Activated T-cell treated with anti-CD3 and anti-CD28 coated beads for 24 hours (primary cell): ENCODE measurements around the gene EFCAB6.

ENCODE experiments used
- DNase-seq: peaks from one replicate; pipeline ENCODE4 v3.0.0-alpha.2; 2020; ENCODE audit warnings: low read depth

Gene EFCAB6

DNA sequence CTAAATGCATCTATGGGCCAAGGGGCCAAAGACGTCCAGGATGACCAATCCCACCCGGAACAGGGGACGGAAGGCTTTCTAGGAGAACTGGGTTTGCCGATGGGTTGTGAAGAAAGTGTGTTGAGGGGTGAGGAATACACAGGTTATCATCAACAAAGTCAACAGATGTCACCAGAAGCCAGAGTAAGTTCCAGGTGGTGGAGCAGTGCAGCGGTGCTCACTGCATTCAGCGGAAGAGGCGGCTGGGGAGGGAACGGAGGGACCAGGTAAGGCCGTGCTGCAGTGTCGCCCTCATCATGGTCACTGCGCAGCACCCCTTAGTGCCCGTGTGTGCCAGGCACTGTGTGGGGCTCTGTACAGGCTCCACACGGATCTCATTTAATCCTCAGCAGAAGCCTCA, 176.0 kb downstream of the EFCAB6 start:
- DNase-seq, result no peak

DNA sequence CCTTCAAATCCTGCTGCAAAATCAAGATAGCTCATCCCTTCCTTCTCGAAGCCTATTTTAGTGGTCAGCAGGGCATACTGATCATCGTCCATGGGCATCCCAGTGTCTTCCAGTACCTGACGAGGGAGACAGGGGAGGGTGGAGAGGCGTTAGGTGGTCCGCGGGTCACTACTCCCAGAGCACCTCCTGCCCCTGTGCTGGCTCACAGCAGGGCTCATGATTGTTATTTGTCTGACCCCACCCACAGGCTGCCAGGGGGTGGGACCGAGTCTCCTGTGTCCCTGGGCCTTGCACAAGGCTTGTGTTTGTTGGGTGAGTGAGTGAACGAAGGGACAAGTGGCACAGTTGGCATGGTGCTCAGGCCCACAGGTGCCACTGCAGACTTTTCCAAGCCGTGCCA, 177.0 kb downstream of the EFCAB6 start:
- DNase-seq, result no peak

DNA sequence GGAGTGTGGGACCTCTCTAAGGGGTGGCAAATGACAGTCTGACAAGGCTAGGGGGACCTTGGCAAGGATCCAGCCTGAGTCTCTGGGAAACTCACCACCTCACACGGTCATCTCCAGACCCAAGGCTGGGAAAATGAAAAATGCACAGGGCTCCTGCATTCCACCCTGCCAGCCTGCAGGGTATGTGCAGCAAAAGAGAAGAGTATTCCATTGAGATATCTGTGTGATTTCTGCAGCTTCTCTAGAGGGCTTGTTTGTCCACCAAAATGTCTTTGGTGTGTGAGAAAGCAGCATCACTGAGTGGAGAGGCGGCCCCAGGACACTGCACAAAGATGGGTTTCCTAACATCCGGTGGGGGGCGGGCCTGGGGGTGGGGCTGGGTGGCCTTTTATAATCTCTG, 177.8 kb downstream of the EFCAB6 start:
- DNase-seq, result no peak

DNA sequence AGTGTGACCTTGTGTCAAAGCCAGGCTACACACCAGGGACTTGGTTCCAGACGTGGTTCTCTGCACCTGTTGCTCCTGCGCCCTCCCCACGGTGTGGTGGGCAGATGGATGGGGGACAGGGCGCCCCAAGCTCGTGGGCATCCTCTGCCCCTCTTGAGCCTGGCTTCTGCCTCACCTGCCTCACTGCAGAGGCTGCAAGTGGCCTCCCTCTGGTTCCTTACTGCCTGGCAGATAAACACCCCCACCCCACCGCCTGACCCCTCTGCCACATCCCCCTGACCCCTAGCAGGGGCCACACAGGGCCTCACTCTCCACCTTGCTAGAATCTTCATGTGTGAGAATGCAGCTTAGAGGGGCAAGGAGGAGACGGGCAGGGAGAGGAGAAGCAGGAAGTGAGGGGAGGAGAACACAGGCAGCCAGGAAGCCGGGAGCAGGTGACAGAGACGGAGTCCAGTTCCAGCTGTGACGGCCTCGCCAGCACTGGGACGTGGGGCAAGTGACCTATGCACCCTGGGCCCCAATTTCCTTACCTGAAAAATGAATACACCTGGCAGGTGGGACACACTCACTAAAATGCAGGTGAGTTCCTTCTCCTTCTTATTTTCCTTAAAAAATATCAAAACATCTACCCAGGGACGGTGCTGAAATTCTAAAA, 178.3 kb downstream of the EFCAB6 start:
- DNase-seq, result no peak

DNA sequence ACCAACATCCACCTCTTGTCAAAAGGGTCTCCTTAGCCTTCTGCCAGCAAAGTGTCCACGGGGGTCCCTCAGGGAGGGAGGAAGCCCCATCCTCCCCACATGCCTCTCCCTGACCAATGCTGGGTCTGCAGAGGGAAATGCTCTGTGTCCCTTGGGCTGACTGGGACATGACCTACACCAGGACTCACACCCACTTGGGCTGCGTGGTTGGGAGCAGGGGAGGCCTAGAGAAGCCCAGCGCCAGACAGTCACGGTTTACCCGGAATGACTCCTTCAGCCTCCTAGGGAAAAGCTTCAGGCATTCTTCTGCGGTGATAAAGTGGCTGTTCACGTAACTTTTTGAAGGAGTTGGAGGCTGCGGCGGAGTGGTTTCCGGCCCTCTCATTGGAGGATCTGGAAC, 180.3 kb downstream of the EFCAB6 start:
- DNase-seq, result no peak

DNA sequence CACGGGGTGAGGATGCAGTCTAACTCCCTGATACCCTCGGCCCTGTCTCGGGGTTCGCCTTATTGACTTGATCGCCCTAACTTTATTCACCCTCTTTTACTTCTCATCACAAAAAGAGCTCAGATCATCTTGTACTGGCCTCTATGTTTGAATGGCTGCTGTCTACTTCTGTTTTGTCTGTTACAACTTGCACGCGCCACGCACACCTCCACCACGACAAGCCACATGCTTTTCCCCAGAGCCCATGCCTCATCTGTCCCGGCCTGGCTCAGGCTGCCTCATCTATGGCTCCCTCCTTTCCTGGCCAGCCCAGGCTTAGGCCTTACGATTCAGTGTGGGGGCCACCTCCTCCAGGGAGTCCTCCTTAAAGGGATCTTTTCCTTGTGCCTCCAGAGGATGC, 180.9 kb downstream of the EFCAB6 start:
- no peak for DNase-seq

DNA sequence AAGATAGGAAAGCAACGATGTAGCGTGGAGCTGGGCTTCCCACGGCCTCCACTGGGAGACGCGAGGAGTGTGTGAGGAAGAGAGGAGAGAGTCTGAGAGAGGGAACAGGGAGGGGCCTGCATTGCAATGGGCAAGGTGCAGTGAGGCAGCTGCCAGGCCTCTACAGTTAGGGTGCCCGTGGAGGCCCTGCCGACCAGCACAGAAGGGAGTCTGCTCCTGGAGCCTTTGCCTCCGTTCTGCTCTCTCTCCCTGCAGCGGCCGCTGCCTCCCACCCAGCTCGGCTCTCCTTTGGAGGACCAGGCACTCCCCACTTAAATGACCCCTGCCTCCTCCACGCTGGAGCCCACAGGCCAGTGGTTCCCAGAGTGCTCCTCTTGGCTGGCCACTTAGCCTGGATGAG, 181.7 kb downstream of the EFCAB6 start:
- no peak for DNase-seq

DNA sequence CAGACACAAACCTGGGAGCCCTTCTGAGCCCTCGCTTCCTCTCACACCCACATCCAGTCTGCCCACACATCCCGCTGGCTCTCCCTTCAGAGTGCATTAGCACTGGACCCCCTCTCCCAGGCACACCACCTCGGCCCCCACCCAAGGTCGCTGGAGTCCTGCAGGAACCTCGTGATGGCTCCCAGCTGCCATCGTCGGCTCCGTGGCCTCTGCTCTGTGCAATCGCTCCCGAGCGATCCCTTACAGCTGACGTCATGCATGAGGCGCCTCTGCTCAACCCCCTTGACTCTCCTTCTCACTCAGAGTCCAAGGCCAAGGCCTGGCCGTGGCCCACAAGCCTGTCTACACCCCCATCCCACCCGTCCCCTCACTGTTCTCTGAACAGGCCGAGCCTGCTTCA, 183.9 kb downstream of the EFCAB6 start:
- no peak for DNase-seq

DNA sequence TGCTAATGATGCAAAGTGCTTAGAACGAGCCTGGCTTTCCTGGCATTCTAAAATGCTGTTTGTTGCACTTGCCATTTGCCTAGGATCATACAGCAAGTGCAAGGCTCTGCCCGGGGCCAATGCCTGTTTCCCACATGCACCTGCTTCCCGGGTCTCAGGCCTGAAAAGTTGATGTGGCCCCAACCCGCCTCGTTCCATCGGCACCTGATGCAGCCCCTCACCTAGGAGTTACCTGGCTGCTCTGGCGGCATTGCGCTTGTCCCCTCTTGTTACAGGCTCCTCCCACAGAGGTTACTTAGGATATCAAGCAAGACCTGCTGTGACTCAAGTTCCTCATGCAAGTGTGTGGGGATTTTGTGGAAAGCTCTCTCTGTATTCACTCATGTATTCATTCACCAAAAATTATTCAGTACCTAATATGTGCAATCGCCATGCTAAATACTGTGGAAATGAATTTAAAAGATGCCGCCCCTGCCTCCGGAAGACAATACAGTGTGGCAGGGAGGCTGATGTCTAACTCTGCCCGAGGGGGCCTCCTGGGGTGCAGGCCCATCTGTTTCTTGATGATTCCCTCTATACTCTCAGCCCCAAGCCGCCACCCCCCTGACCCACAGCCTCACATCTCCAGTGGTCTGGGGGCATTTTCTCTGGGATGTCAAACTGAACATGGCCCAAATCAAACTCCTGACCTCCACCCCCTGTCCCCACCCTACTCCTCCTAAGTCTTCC, 184.5 kb downstream of the EFCAB6 start:
- no peak for DNase-seq

DNA sequence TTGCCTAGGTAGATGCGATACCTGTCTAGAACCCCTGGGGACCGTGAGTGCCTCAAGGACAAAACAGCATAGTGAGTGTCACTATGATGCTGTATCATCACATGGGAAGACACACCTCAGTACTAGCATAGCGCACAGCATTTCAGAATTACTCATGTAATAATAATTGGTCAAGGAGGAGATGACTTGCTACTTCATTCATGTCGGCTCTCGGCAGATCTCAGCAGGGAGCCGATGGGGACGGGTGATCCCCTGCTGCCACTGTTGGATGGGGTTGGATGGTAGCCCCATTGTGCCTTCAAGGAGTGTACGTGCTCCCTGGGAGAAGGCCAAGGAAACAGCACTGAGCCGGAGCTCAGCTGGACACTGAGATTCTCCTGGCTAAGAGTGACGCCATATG, 186.9 kb downstream of the EFCAB6 start:
- no peak for DNase-seq

DNA sequence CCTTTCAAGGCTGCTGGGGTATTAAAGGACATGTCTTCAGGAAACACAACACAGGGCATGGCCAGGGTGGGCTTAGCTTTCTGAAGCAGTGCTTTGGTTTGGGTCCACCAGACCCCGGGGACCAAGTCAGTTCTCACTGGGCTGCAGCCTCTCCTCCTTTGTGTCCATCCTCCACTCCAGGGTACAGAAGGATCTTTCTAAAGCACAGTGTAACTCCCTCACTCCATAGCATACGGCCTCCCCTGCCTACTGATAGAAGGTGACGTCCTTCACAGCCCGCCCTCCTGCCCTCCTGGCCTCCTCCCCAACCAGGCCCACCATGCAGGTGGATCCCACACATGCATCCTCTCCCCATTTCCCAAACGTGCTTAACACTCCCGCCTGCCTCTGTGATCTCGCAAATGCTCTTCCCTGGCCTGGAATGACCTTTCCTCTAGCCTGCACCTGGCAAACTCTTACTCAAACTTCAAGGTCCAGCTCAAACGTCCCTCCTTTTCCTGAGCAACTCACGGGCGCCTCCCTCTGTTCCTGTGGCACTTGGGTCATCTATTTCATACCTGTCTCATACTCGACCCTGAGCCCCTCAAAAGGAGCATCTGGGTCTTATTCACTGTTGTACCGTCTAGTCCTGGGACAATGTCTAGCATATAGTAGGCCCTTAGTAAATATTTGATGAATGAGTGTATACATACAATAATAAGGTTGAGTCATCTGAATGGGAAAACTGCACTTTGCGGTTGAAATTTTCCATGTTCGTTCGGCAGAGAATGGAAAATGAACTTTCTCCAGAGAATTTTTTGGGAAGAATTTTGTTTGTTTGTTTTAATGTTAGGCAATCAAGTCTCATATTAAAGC, 187.7 kb downstream of the EFCAB6 start:
- no peak for DNase-seq

DNA sequence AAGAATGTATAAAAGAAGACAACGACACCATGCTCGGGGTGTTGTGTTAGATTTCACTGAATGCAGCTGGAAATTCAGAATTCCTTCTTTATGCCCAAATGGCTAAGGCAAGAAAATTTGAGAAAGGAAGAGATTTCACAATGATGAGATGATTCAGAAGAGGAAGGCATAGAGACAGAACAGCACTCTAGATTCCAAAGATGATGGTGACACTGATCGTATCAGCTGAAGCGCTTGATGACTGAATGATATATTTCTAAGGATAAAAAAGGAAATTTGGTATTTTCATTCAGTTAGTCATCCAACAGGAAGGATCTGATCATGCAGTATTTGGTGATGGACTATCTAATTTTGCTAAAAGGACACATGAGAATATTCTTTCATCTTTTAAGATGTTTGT, 189.2 kb downstream of the EFCAB6 start:
- no peak for DNase-seq

DNA sequence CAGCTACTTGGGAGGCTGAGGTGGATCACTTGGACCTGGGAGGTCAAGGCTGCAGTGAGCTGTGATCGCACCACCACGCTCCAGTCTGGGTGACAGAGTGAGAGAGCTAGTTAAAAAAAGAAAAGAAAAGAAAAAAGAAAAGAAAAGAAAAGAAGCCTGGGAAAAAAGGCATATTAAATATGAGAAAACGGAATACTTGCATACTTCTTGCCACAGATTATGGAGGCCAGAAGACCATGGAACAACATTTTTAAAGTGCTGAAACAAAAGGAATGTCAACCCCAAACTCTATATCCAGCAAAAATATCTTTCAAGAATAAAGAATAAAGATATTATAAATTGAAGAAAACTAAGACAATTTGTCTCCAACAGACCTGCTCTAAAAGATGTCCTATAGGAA, 191.9 kb downstream of the EFCAB6 start:
- no peak for DNase-seq

DNA sequence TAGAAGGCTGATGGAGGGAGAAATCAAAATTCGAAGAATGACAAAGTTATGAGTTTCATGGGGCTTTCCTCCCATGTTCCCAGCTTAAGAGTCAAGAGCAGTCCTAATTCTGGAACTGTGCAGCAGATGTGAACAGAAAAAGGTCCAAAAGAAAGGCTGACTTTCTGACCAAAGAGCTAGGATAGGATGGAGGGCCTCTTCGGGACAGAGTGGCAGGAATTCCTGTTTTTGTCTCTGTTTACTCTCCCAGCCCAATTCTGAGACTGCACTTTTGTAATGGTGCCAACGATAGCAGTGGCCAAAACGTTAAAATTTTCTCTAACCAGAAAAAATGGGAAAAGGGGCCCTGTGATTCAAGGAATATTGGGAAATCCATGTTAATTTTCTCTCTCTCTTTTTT, 193.6 kb downstream of the EFCAB6 start:
- no peak for DNase-seq

DNA sequence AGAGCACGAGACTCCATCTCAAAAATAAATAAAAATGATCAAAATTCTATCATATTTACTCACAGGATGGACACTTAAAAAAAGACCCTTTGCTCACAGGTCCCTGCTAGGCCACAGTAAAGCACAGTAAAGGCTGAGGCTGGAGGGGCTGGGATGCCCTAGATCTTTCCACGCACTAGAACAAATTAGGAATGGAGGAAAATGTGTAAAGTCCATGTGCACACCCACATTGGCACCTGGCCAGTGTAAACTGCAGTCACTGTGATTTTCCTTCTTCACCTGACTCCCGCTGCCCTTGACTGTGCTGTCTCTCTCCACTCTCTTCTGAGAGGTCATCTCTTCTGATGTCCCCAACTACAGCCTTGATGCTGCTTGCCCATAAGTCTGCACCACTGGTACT, 195.5 kb downstream of the EFCAB6 start:
- no peak for DNase-seq

DNA sequence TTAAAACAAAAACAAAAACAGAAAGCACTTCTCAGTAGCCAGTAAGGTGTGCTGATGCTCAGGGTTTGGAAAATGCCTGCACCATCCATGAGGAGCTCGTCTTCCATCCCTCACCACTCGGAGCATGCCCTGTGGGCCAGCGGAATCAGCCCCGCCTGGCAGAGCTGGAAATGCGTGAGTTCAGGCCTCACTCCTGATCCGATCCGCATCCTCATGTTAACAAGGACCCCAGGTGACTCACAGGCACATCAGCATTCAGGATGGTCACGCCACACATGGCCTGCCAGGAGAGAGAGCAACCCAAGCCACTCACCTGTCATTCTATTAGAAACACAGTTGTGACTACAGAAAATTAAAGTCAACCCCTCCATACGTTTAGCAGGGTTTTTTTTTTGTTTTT, 211.8 kb downstream of the EFCAB6 start:
- DNase-seq, result no peak

DNA sequence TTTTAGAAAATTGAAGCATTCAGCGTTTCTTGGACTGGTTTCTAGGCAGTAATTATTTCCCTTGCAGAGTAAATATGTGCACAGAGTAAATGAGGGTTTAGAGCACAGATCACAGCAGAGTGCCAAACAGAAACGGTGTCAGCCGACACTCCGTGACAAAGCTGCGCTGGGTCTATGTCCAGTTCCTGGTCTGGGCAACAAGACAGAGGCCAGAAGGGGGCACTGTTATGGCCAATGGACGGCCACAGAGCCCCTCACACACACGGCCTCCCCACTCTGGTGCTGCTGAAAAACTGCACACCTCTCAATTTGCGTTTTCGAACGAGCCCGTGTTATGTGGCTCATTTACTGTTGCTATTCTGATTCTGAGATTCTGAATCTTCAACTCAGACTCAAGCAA, 219.6 kb downstream of the EFCAB6 start:
- no peak for DNase-seq

DNA sequence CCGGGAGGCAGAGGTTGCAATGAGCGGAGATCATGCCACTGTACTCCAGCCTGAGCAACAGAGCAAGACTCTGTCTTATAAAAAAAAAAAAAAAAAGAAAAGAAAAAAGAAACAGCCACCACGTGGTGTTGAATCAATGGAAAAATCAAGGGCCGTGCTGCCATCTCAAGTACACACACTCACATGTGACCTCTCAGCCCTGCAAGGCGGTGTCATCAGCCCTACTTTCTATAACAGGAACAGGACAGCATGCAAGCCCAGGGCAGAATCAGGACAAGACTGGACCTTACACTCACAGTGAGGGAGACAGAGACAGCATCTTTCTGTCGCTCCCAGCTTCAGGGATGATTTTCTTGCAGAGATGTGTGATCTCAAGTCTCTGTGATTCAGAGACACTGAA, 220.7 kb downstream of the EFCAB6 start:
- DNase-seq, result no peak

DNA sequence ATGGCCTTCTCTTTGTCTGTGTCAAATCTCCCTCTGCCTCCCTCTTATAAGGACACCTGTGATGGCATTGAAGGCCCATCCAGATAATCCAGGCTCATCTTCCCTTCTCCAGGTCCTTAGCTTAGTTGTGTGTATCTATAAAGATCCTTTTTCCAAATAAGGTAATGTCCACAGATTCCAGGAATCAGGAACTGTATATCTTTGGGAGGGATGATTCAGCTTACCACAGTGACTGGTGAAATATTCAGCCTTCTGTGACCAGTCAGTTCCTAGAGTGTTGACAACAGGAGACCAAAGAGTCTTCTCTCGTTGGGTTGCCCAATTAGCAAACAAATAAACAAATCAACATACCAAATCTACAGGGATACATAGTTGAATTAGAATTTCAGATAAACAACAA, 224.5 kb downstream of the EFCAB6 start:
- no peak for DNase-seq

DNA sequence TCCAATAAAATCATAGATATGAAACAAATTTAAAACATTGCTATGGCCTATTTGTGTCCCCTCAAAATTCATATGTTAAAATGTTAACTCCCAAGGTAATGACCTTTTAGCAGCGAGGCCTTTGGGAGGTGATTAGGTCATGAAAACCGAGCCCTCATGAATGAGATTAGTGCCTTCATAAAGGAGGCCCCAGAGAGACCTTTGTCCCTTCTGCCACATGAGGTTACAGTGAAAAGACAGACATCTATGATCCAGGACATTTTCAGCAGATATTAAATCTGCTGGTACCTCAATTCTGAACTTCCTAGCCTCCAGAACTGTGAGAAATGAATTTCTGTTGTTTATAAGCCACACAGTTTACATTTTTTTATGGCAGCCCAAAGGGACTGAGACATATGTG, 228.6 kb downstream of the EFCAB6 start:
- no peak for DNase-seq

DNA sequence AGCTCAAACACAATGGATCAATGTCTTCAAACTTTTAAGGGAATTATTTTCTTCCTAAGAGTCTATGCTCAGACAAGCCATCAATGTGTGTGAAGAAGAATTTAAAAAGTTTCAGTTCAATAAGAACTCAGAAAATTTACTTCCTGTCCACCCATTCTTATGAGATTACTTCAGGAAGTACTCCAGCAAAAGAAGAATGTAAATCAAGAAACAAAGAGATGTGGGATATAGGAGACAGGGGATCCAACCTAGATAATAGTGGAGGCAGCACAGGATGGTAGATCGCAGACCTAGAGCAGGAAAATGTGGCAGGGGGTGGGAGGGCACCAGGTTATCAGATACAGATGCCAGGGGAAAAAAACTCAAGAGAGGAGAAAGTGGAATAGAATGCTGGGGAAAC, 229.7 kb downstream of the EFCAB6 start:
- DNase-seq, result no peak

DNA sequence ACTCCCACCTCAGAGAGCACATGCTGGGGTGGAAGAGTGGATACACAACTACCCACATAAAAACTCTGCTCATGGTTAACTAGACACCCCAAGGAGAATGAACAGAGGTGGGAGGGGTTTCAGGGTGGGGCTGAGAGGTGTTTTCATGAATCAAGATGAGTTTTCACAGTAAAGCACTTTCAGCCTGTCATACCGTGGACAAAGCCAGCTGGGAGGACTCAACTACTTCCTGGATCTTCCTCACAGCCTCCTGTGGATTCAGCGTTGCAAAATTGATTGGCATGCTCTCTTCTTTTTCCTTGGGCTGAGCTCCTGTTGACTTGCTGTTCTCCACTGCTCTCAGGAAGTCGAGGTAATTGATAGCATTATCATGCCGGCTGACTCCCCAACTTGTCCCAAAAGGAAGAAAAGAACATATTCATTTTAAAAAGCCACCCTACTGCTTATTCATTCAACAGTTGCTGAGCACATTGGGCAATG, 231.8 kb downstream of the EFCAB6 start:
- no peak for DNase-seq

DNA sequence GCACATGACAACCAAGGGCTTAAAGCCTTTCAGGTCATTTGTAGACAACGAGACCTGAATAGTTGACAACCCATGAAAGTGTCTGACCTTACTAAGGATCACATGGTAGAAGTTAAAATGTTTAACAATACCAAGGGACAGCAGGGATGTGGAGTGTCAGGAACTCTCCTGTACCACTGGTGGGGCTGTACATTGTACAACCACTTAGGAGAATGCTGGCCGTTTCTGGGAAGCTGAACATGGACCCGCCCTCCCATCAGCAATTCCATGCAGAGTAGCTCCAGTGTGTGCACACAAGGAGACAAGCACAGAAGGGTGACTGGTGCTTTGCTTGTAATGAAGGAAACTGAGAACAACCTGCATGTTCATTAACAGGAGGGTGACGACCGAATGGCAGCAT, 237.4 kb downstream of the EFCAB6 start:
- DNase-seq, result no peak
